Measurements from ENCODE around the gene TMEM178A. TPM values are rescaled to one million over a fixed set of nuclear protein-coding genes. Genes with fewer than 3 reads are reported as not detected.
"Not testable (repeated sequence)": the region's sequence is repeated elsewhere in the genome, so short reads cannot be mapped to it uniquely, and the experiment has no call there.

The TMEM178A gene
- total RNA-seq, 1 donor from 2014 or later, result not detected

GRCh38 chr2:39719317-39719716 is 53.6 kb downstream of the TMEM178A start:
- no peaks in the 10 kb centered on the region for H3K9me3 Mint-ChIP-seq
- no peaks in the 10 kb centered on the region for H3K36me3 Mint-ChIP-seq (ENCODE audit: low read depth)
- no peak overlapping the region for H3K27ac Mint-ChIP-seq
- intact Hi-C loops (cut with micrococcal nuclease), result no loop called here
- H3K4me1 Mint-ChIP-seq, result no peaks in the 10 kb centered on the region
- no peak overlapping the region for H3K4me3 Mint-ChIP-seq
- DNase-seq, result no peak
- H3K27me3 Mint-ChIP-seq, result peaks cover 19% of the 10 kb centered on the region

- Mint-ChIP-seq H3K4me3 (no peak overlapping the region), H3K4me1 (no peaks in the 10 kb centered on the region), H3K27ac (no peak overlapping the region), H3K36me3 (ENCODE audit: low read depth) (no peaks in the 10 kb centered on the region), H3K27me3 (peaks cover 11% of the 10 kb centered on the region), H3K9me3 (no peaks in the 10 kb centered on the region)
- DNase-seq, result no peak
- intact Hi-C loops (cut with micrococcal nuclease), result loop anchor here (10.0 kb wide), 1 partner anchor 476 kb away; the partner anchor contains the start of gene CDKL4
These were observed 55.3 kb downstream of the TMEM178A start for GRCh38 chr2:39720970-39721369.

GRCh38 chr2:39723497-39723896 is 57.8 kb downstream of the TMEM178A start:
- no peak overlapping the region for H3K4me3 Mint-ChIP-seq
- H3K27me3 Mint-ChIP-seq, result peaks cover 13% of the 10 kb centered on the region
- intact Hi-C loops (cut with micrococcal nuclease), result loop anchor here (10.0 kb wide), 1 partner anchor 479 kb away; the partner anchor contains the start of gene CDKL4

GRCh38 chr2:39723946-39724827 is 58.5 kb downstream of the TMEM178A start:
- H3K9me3 Mint-ChIP-seq, result no peaks in the 10 kb centered on the region

More at GRCh38 chr2:39723497-39723896, 57.8 kb downstream of the TMEM178A start:
- Mint-ChIP-seq H3K36me3 (ENCODE audit: low read depth) (peaks cover 2% of the 10 kb centered on the region), H3K27ac (no peak overlapping the region), H3K4me1 (peaks cover 5% of the 10 kb centered on the region), H3K9me3 (no peaks in the 10 kb centered on the region)
- DNase-seq, result peak; percentile 27

GRCh38 chr2:39724828-39725144 is 59.1 kb downstream of the TMEM178A start:
- Mint-ChIP-seq H3K9me3 (no peaks in the 10 kb centered on the region), H3K4me3 (no peak overlapping the region), H3K36me3 (ENCODE audit: low read depth) (peaks cover 2% of the 10 kb centered on the region), H3K27me3 (peaks cover 13% of the 10 kb centered on the region), H3K27ac (no peak overlapping the region), H3K4me1 (peaks cover 8% of the 10 kb centered on the region)
- intact Hi-C loops (cut with micrococcal nuclease), result loop anchor here (10.0 kb wide), 1 partner anchor 480 kb away; the partner anchor contains the start of gene CDKL4
- no peak for DNase-seq

More at GRCh38 chr2:39723946-39724827, 58.5 kb downstream of the TMEM178A start:
- Mint-ChIP-seq H3K4me1 (peaks cover 8% of the 10 kb centered on the region), H3K27me3 (peaks cover 13% of the 10 kb centered on the region), H3K27ac (no peak overlapping the region), H3K36me3 (ENCODE audit: low read depth) (peaks cover 2% of the 10 kb centered on the region), H3K4me3 (no peak overlapping the region)
- DNase-seq, result peak; percentile 44
- intact Hi-C loops (cut with micrococcal nuclease), result loop anchor here (10.0 kb wide), 1 partner anchor 479 kb away; the partner anchor contains the start of gene CDKL4

- no peak overlapping the region for H3K27ac Mint-ChIP-seq
- intact Hi-C loops (cut with micrococcal nuclease), result loop anchor here (10.0 kb wide), 1 partner anchor 481 kb away; the partner anchor contains the start of gene CDKL4
- no peak for DNase-seq
- H3K9me3 Mint-ChIP-seq, result no peaks in the 10 kb centered on the region
- no peak overlapping the region for H3K4me3 Mint-ChIP-seq
- peaks cover 8% of the 10 kb centered on the region for H3K4me1 Mint-ChIP-seq
- H3K36me3 Mint-ChIP-seq (ENCODE audit: low read depth), result peaks cover 3% of the 10 kb centered on the region
- peaks cover 12% of the 10 kb centered on the region for H3K27me3 Mint-ChIP-seq
These were observed 59.7 kb downstream of the TMEM178A start for GRCh38 chr2:39725401-39725800.

GRCh38 chr2:39728085-39728484 is 62.4 kb downstream of the TMEM178A start:
- not testable (repeated sequence) for H3K36me3 Mint-ChIP-seq (ENCODE audit: low read depth); H3K4me1 Mint-ChIP-seq

GRCh38 chr2:39728941-39729351 is 63.2 kb downstream of the TMEM178A start:
- intact Hi-C loops (cut with micrococcal nuclease), result loop anchor here (10.0 kb wide), 1 partner anchor 484 kb away; the partner anchor contains the start of gene CDKL4
- Mint-ChIP-seq H3K4me3 (no peak overlapping the region), H3K9me3 (no peaks in the 10 kb centered on the region), H3K4me1 (peaks cover 10% of the 10 kb centered on the region), H3K36me3 (ENCODE audit: low read depth) (peaks cover 6% of the 10 kb centered on the region), H3K27me3 (peaks cover 2% of the 10 kb centered on the region), H3K27ac (no peak overlapping the region)
- DNase-seq, result peak; percentile 70

More at GRCh38 chr2:39728085-39728484, 62.4 kb downstream of the TMEM178A start:
- H3K9me3 Mint-ChIP-seq, H3K27me3 Mint-ChIP-seq, H3K4me3 Mint-ChIP-seq, DNase-seq, H3K27ac Mint-ChIP-seq: not testable (repeated sequence)
- intact Hi-C loops (cut with micrococcal nuclease), result loop anchor here (10.0 kb wide), 1 partner anchor 483 kb away; the partner anchor contains the start of gene CDKL4

GRCh38 chr2:39730276-39730675 is 64.6 kb downstream of the TMEM178A start:
- H3K4me3 Mint-ChIP-seq, result no peak overlapping the region
- H3K9me3 Mint-ChIP-seq, result no peaks in the 10 kb centered on the region
- H3K4me1 Mint-ChIP-seq, result peaks cover 16% of the 10 kb centered on the region
- no peak overlapping the region for H3K27ac Mint-ChIP-seq
- peaks cover 18% of the 10 kb centered on the region for H3K36me3 Mint-ChIP-seq (ENCODE audit: low read depth)
- no peak for DNase-seq
- intact Hi-C loops (cut with micrococcal nuclease), result loop anchor here (2.0 to 5.0 kb wide), 2 partner anchors 218 to 351 kb away; no protein-coding TSS in a partner anchor
- H3K27me3 Mint-ChIP-seq, result peaks cover 2% of the 10 kb centered on the region

GRCh38 chr2:39730685-39731302 is 65.1 kb downstream of the TMEM178A start:
- Mint-ChIP-seq H3K27me3 (peaks cover 2% of the 10 kb centered on the region), H3K36me3 (ENCODE audit: low read depth) (peaks cover 23% of the 10 kb centered on the region), H3K9me3 (no peaks in the 10 kb centered on the region), H3K4me3 (no peak overlapping the region), H3K4me1 (peaks cover 16% of the 10 kb centered on the region), H3K27ac (no peak overlapping the region)
- intact Hi-C loops (cut with micrococcal nuclease), result loop anchor here (2.0 to 5.0 kb wide), 2 partner anchors 218 to 352 kb away; no protein-coding TSS in a partner anchor
- no peak for DNase-seq

- Mint-ChIP-seq H3K4me1 (peaks cover 13% of the 10 kb centered on the region), H3K36me3 (ENCODE audit: low read depth) (peaks cover 29% of the 10 kb centered on the region), H3K4me3 (no peak overlapping the region), H3K9me3 (no peaks in the 10 kb centered on the region), H3K27ac (no peak overlapping the region), H3K27me3 (no peaks in the 10 kb centered on the region)
- intact Hi-C loops (cut with micrococcal nuclease), result loop anchor here (2.0 to 5.0 kb wide), 2 partner anchors 219 to 353 kb away; no protein-coding TSS in a partner anchor
- no peak for DNase-seq
These were observed 65.8 kb downstream of the TMEM178A start for GRCh38 chr2:39731546-39731945.

- no peak overlapping the region for H3K27ac Mint-ChIP-seq
- H3K4me3 Mint-ChIP-seq, result no peak overlapping the region
- H3K36me3 Mint-ChIP-seq (ENCODE audit: low read depth), result peaks cover 33% of the 10 kb centered on the region
- no peaks in the 10 kb centered on the region for H3K27me3 Mint-ChIP-seq
- peaks cover 17% of the 10 kb centered on the region for H3K4me1 Mint-ChIP-seq
- intact Hi-C loops (cut with micrococcal nuclease), result loop anchor here (5.0 kb wide), 1 partner anchor 220 kb away; no protein-coding TSS in a partner anchor
- no peak for DNase-seq
- no peaks in the 10 kb centered on the region for H3K9me3 Mint-ChIP-seq
These were observed 66.8 kb downstream of the TMEM178A start for GRCh38 chr2:39732482-39732881.

- Mint-ChIP-seq H3K9me3 (no peaks in the 10 kb centered on the region), H3K27me3 (no peaks in the 10 kb centered on the region), H3K36me3 (ENCODE audit: low read depth) (peaks cover 38% of the 10 kb centered on the region), H3K4me1 (peaks cover 21% of the 10 kb centered on the region), H3K27ac (no peak overlapping the region), H3K4me3 (no peak overlapping the region)
- intact Hi-C loops (cut with micrococcal nuclease), result loop anchor here (5.0 kb wide), 1 partner anchor 221 kb away; no protein-coding TSS in a partner anchor
- no peak for DNase-seq
These were observed 67.5 kb downstream of the TMEM178A start for GRCh38 chr2:39733070-39733674.

All from activated CD4-positive, alpha-beta T cell treated with anti-CD3 and anti-CD28 coated beads, Interleukin-2, amount 10 ng/mL, durations not matched to agents 24 days and 14 days (primary cell).